GM19452 (cell line): Measurements from ENCODE around the gene C1orf105.
"Not testable (repeated sequence)": the region's sequence is repeated elsewhere in the genome, so short reads cannot be mapped to it uniquely, and the experiment has no call there.

Experiments used
- ATAC-seq: cut with Tn5 transposase; IDR thresholded peaks from one replicate; pipeline ENCODE4 v1.9.1; 2021; ENCODE audit not compliant: unreplicated experiment

The C1orf105 gene

GRCh38 chr1:172423336-172423735, 2.9 kb downstream of the C1orf105 start:
- ATAC-seq = no peak

- no peak for ATAC-seq
Measured at GRCh38 chr1:172425339-172425738, 4.9 kb downstream of the C1orf105 start.

DNA sequence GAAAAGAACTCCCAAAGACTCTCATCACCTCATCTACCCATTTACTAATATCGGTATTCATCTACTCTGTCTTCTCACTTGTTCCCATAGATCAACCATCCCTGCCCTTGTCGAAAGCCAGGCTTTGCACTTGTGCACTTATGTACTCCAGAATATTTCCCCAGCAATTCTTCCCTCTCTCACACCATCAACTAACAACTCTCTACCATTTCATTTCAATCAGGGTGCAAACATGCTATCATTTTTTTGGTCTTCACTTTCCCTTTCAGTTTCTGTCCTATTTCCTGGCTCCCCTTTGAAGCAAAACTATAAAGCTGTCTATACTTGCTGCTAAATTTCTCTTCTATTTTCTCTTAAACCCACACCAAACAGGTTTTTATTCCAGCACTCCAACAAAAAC, 6.7 kb downstream of the C1orf105 start:
- ATAC-seq = no peak

DNA sequence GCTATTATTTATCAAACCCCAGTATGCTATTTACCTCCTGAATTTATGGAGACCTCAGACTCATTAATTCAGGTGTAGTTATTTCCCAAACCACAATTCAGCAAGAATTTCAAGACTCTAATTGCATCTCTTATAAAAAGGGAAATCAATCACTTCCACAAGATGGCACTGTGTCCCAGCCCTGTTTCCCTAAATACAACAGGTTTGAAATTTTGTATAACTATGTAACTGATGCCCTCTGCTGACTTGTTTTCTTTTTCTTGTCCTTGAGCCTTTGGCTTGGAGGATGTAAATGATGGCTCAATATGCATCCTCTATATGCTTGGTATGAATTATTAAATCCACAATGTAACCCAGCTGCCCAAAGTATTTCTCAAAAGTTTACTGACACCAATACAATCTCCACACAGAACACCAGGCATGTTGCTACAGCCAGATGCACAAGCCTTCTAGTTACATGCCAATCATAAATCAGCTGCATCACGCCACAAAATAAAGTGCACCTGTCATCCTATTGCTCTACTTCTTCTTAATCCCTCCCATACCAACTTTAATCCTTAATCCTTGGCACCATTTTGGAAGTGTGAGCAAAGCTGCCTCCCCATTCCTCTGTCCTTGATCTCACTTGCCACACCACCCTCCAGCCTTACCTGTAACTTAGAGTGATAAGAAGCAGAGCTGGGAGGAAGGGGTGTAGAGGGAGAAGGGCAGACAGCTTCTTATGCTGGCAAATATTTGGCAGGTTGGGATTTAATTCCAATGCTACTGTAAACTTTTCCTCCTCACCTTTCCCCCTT, 9.0 kb downstream of the C1orf105 start:
- ATAC-seq = no peak

DNA sequence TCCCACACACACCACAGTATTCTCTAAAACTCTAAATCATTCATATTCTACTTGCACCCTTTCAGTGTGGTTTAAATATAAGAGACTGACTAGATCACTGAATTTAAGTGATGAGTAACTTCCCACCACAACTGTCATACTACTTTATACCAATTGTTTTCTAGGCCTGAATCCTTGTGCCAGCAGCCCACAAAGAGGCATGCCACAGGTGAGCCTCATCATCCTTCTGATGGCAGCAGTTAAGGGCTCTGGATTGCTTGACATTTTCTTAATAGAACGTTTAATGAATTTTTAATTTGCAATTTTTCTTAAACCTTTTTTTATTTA, 9.6 kb downstream of the C1orf105 start:
- no peak for ATAC-seq

GRCh38 chr1:172431204-172431603, 10.7 kb downstream of the C1orf105 start:
- ATAC-seq = no peak

DNA sequence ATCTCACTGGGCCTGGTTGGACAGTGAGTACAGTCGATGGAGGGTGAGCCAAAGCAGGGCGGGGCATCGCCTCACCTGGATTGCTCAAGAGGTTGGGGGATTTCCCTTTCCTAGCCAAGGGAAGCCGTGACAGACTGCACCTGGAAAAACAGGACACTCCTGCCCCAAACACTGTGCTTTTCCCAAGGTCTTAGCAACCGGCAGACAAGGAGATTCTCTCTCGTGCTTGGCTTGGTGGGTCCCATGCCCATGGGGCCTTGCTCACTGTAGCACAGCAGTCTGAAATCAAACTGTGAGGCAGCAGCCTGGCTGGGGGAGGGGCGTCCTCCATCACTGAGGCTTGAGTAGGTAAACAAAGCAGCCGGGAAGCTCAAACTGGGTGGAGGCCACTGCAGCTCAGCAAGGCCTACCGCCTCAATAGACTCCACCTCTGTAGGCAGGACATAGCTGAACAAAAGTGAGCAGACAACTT, 11.3 kb downstream of the C1orf105 start:
- no peak for ATAC-seq

- ATAC-seq = not testable (repeated sequence)
Measured at GRCh38 chr1:172437183-172437582, 16.7 kb downstream of the C1orf105 start.

- no peak for ATAC-seq
Measured at GRCh38 chr1:172442404-172442803, 21.9 kb downstream of the C1orf105 start.

DNA sequence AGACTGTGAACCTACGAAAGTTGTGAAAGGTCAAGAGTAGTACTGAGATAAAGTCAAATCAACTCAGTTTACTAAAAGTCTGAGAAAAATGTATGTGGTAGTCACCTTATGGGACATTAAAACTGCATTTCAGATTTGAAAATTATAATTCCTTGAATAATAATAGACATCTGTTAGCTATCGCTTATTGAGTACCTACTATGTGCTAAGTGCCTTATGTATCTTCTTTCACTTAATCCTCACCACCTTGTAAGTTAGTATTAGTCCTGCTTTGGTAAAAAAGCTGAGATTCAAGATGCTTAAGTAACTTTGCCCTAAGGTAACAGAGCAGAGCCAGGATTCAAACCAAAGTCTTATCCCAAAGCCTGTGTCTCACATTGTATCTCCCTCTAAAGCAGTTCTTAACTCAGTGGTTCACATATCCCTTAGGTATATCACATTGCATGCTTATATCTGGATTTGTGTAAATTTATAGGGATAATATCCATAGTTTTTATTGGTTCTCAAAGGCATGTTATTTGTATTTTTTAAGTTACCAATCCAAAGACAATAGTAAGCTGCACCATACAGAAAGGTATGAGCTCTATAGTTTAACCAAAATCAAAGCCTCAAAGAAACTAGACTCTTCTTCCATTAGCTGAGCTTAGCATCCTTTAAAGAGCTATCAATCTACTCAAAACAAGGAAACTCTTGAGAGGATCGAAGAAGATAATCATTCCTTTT, 22.5 kb downstream of the C1orf105 start:
- ATAC-seq = no peak

- ATAC-seq = peak; percentile 99
Measured at GRCh38 chr1:172443666-172444453, 23.4 kb downstream of the C1orf105 start, which contains the start of gene PIGC. Gene PIGC, minus strand, starts transcription at chr1:172444069. Its CDS starts 1,447 bp downstream, at chr1:172442622.

GRCh38 chr1:172446547-172446946, 26.1 kb downstream of the C1orf105 start:
- ATAC-seq = no peak

GRCh38 chr1:172447641-172448040, 27.2 kb downstream of the C1orf105 start:
- no peak for ATAC-seq

DNA sequence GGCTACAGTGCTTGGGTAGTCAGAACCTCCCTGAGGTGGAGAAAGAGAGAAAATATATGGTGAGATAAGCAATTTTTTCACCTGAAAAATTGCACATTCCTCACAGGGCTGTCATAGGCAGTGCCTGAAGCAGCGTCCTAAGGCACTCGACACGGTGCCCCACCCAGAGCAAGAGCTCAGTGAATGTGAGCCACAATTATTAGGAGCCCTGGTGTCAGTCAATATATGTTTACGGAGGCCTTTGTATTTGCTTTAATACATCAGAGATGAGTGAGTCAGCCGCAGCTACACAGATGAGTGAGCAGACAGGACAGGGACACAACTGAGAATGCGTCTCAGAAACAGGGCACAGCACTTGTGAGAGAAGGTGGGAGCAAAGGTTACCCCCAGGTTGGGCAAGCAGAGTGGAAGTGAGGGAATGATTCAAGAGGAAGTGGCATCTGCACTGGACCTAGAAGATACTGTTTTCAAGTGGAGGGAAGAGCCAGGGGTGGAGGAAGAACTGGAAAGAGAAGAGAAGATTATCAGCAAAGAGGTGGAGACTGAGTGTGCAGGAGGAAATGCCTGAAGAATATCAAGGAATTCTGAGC, 28.6 kb downstream of the C1orf105 start:
- ATAC-seq = no peak

DNA sequence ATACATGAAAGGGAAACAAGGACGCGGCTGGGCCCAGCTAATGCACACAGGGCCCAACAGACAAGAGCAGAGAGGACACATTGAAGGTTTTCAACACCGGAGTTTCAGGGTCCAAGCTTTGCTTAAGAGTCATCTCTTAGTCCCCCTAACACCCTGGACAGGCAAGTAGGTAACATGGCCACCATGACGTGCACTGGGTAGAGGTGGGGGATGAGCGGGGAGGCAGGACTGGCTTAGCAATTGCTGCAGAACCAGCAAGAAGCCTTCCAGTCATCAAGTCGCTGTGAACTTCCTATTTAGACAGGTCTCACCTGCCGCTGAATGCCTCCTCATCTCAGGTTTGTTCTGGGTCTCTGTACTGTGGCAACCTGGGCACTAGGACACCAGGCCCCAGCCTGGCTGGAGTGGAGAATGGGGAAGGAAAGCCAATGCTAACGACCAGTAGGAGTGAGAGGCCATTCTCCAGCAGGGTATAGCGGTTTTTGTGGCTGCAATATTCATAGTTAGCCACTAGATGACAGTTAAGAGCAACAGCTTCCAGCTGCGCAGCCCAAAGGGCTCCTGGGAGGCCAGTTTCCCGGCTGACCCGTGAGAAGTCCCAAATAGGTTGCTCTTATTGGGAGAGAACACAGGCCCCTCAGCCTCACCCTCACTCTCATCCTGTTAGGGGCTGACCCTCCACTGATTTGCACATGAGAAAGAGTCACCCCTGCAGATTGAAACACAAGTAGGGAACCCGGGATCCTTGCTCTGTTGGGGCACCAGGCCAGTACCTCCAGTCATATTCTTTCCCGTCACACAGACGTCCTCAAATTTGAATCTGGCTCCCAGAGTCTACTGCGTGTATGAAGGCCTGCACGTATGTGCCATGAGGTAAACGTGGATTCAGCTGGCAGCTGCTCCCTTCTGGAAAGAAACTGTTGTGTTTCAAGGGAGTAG, 29.4 kb downstream of the C1orf105 start:
- ATAC-seq = peak; percentile 95

- ATAC-seq = no peak
Measured at GRCh38 chr1:172450524-172450885, 30.0 kb downstream of the C1orf105 start.

DNA sequence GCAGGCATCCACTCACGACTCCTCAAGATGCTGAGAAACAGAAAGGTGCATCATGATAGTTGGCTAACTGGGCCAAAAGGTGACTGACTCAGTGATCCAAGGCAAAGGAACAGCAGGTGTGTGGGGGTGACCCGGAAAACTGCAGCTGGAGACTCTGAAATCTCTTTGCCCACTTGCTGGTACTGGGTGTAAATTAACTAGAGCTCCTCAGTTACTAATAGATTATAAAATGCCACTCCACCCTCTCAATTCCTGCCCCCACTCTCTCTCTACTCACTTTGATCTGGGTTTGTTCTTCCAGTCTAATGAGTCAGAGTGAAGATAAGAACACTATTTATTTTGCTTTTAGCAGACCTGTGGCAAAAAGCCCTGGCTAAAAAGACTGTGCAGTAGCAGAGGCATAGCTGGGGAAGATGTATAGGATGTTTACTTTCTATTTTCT, 30.5 kb downstream of the C1orf105 start:
- no peak for ATAC-seq

- no peak for ATAC-seq
Measured at GRCh38 chr1:172452536-172453152, 32.2 kb downstream of the C1orf105 start.

- ATAC-seq = no peak
Measured at GRCh38 chr1:172453153-172453545, 32.7 kb downstream of the C1orf105 start.

DNA sequence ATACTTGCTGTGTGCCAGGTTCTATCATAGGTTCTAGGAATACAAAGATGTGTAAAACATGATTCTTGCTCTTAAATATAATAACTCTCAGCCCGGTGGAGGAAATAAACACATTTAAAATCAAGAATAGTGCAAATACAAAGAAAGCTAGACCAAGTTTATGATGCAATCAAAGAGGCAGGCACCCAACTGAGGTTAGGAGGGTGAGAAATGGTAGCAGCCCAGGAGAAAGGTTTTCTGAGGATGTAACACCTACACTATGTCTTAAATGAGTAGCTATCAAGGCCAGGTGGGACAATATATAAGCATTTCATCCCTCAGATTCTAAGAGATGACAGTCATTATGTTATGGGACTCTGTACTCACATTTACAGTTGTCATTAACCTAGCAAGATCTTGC, 33.1 kb downstream of the C1orf105 start:
- ATAC-seq = no peak
